Loucy (cell line): ENCODE measurements around the gene CD46.

ENCODE experiments used
- H2AFZ ChIP-seq: fragments of 200-600 bp; sonication (generic); 2 replicates; pipeline ENCODE4 v1.6.0; 2016; ENCODE audit warnings: antibody characterized with exemption, mild to moderate bottlenecking, low read length, moderate library complexity
- H3F3A ChIP-seq: fragments of 200-600 bp; 2 replicates; pipeline ENCODE4 v1.6.0; 2016; ENCODE audit warnings: antibody characterized with exemption, low read depth, mild to moderate bottlenecking
- H3K27me3 ChIP-seq: fragments of 200-600 bp; sonication (generic); 2 replicates; pipeline ENCODE4 v1.6.1; 2014; ENCODE audit warnings: low read length, mild to moderate bottlenecking; ENCODE audit not compliant: insufficient read depth, poor library complexity, severe bottlenecking
- H3K36me3 ChIP-seq: fragments of 200-600 bp; sonication (generic); 2 replicates; pipeline ENCODE4 v1.6.1; 2016; ENCODE audit warnings: low read length; ENCODE audit not compliant: insufficient read depth
- H3K4me1 ChIP-seq: fragments of 200-600 bp; sonication (generic); 2 replicates; pipeline ENCODE4 v1.5.1; 2014; ENCODE audit warnings: low read length, mild to moderate bottlenecking; ENCODE audit not compliant: insufficient read depth, poor library complexity, severe bottlenecking
- H3K4me2 ChIP-seq: fragments of 200-600 bp; sonication (generic); 2 replicates; pipeline ENCODE4 v1.6.0; 2014; ENCODE audit warnings: antibody characterized with exemption, low read length, low read depth, mild to moderate bottlenecking; ENCODE audit not compliant: poor library complexity, severe bottlenecking
- H3K4me3 ChIP-seq: fragments of 200-600 bp; sonication (generic); 2 replicates; pipeline ENCODE4 v1.5.1; 2014; ENCODE audit warnings: low read length, mild to moderate bottlenecking, mixed read lengths; ENCODE audit not compliant: poor library complexity, severe bottlenecking
- H3K79me2 ChIP-seq: fragments of 200-600 bp; sonication (generic); 2 replicates; pipeline ENCODE4 v1.6.1; 2014; ENCODE audit warnings: low read length; ENCODE audit not compliant: insufficient read depth
- H3K9ac ChIP-seq: fragments of 200-600 bp; sonication (generic); 2 replicates; pipeline ENCODE4 v1.6.0; 2014; ENCODE audit warnings: mild to moderate bottlenecking, low read depth, low read length, moderate library complexity; ENCODE audit not compliant: poor library complexity, severe bottlenecking
- H3K9me2 ChIP-seq: fragments of 200-600 bp; sonication (generic); replicated peaks from 2 replicates; pipeline ENCODE4 v1.6.1; 2016; ENCODE audit warnings: low read depth, low read length, mixed read lengths
- H3K9me3 ChIP-seq: fragments of 200-600 bp; sonication (generic); 2 replicates; pipeline ENCODE4 v1.6.1; 2014; ENCODE audit warnings: mild to moderate bottlenecking, antibody characterized with exemption, low read length, low read depth; ENCODE audit not compliant: insufficient read depth
- H4K20me1 ChIP-seq: fragments of 200-600 bp; sonication (generic); 2 replicates; pipeline ENCODE4 v1.6.0; 2014; ENCODE audit warnings: antibody characterized with exemption, low read length, mild to moderate bottlenecking; ENCODE audit not compliant: insufficient read depth, poor library complexity, severe bottlenecking
- EZH2phosphoT487 ChIP-seq: fragments of 200-600 bp; IDR thresholded peaks from 2 replicates; pipeline ENCODE4 v1.6.1; 2018; ENCODE audit warnings: antibody characterized with exemption, mild to moderate bottlenecking, moderate library complexity, borderline replicate concordance
- TF ChIP-seq, protein P1 (sequence below): fragments of 200-600 bp; sonication (generic); conservative IDR thresholded peaks from 2 replicates; pipeline ENCODE4 v1.5.1; 2014; ENCODE audit warnings: mild to moderate bottlenecking, antibody characterized with exemption, low read length

Gene CD46

DNA sequence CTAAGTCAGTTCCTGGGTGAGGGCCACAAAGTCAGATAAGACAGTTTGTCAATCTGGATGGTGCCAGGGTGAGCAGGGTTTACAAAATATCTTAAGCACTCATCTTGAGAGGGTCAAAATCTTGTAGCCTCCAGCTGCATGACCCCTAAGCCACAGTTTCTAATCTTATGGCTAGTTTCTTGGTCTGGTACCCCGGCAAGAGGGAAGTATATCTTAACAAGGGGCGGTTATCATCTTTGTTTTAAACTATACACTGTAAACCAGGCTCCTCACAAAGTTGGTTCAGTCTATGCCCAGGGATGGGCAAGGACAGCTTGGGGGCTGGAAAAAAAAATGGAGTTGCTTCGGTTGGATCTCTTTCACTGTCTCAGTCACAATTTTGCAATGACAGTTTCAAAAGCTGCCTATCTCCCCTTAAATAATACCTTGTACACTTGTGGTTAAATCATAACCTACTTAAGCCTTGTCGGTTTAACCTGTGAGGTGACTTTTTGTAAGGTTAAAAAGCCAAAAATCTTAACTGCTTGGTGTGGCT lies 7.8 kb upstream of the CD46 start:
- Histone ChIP-seq H3K79me2 (no peaks in the 10 kb centered on the region), H3K36me3 (no peaks in the 10 kb centered on the region), H3K9me3 (no peaks in the 10 kb centered on the region), H3K9me2 (no peaks in the 10 kb centered on the region), H4K20me1 (no peaks in the 10 kb centered on the region), H3F3A (no peaks in the 10 kb centered on the region), H3K9ac (no peak overlapping the region), H3K4me3 (no peak overlapping the region), H3K4me2 (no peak overlapping the region), H3K4me1 (peaks cover 16% of the 10 kb centered on the region), H2AFZ (no peak overlapping the region), H3K27me3 (no peaks in the 10 kb centered on the region)
- TF ChIP-seq EZH2phosphoT487 = no peak
- TF ChIP-seq, protein P1, sequence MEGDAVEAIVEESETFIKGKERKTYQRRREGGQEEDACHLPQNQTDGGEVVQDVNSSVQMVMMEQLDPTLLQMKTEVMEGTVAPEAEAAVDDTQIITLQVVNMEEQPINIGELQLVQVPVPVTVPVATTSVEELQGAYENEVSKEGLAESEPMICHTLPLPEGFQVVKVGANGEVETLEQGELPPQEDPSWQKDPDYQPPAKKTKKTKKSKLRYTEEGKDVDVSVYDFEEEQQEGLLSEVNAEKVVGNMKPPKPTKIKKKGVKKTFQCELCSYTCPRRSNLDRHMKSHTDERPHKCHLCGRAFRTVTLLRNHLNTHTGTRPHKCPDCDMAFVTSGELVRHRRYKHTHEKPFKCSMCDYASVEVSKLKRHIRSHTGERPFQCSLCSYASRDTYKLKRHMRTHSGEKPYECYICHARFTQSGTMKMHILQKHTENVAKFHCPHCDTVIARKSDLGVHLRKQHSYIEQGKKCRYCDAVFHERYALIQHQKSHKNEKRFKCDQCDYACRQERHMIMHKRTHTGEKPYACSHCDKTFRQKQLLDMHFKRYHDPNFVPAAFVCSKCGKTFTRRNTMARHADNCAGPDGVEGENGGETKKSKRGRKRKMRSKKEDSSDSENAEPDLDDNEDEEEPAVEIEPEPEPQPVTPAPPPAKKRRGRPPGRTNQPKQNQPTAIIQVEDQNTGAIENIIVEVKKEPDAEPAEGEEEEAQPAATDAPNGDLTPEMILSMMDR = no peak

GRCh38 chr1:207745285-207745684 lies 6.6 kb upstream of the CD46 start:
- H3K79me2 ChIP-seq = peaks cover 3% of the 10 kb centered on the region; the same call in 1 of the 2 replicates
- H3K9me3 ChIP-seq = no peaks in the 10 kb centered on the region
- no peaks in the 10 kb centered on the region for H3K27me3 ChIP-seq
- peaks cover 28% of the 10 kb centered on the region for H3K4me1 ChIP-seq
- H3K9ac ChIP-seq = no peak overlapping the region
- TF ChIP-seq EZH2phosphoT487 = no peak
- TF ChIP-seq, protein P1 = no peak
- no peak overlapping the region for H3K4me2 ChIP-seq
- H3K36me3 ChIP-seq = no peaks in the 10 kb centered on the region
- no peak overlapping the region for H2AFZ ChIP-seq
- H3K4me3 ChIP-seq = no peak overlapping the region
- no peaks in the 10 kb centered on the region for H4K20me1 ChIP-seq
- H3K9me2 ChIP-seq = no peaks in the 10 kb centered on the region
- H3F3A ChIP-seq = no peaks in the 10 kb centered on the region

DNA sequence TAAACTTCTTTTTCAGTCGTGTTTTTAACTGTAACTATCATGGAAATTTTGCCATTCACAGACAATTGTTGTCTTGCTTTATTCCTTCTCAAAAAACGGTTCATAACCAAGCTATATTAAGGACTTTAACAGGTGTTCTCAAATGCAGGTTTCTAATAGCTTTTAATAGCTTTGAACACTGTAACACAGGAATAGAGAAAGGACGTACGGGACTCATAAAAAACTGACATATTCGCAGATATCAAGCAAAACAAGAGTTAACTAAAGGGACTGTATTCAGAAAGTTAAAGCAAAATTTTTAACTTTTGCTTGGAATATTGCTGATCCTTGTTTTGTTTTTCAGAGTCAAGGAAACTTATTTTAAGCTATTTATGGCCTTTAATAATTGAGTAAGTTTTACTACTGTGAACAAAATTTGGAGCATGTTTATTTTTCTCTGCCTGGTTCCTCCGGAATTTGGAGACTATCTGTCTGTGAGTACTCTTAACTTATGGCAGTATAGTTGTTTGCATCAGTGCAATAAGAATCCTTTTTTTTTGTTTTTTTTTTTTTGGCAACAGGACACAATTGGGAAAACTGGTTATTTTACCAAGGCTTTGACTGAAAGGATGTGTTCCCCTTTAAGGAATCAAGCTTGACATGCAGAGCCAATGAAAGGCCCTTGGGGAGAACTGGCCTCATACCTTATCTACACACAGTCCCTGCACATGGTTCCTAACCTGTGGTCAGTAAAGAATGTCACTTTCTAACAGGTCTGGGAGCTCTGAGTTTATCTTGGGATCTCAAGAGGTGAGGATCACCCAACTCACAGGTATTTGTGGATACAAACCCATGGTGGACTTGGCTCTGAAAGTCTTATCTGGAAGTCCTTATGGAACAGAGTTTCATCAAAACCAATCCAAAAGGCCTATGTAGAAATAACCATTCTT lies 5.8 kb upstream of the CD46 start:
- Histone ChIP-seq H3K9me2 (no peaks in the 10 kb centered on the region), H3K4me1 (peaks cover 36% of the 10 kb centered on the region), H3K4me2 (no peak overlapping the region), H4K20me1 (no peaks in the 10 kb centered on the region), H3K9ac (no peak overlapping the region), H2AFZ (no peak overlapping the region), H3K79me2 (peaks cover 10% of the 10 kb centered on the region), H3F3A (no peaks in the 10 kb centered on the region), H3K9me3 (no peaks in the 10 kb centered on the region), H3K4me3 (no peak overlapping the region), H3K36me3 (no peaks in the 10 kb centered on the region), H3K27me3 (no peaks in the 10 kb centered on the region)
- TF ChIP-seq, protein P1 = no peak
- no peak for TF ChIP-seq EZH2phosphoT487
